Activated naive CD4-positive, alpha-beta T cell (primary cell): ENCODE results near the gene PLXNB3.
"Not testable (repeated sequence)": the region's sequence is repeated elsewhere in the genome, so short reads cannot be mapped to it uniquely, and the experiment has no call there.

Experiments
- DNase-seq, 4 experiments: peaks; one replicate each; lab custom pipeline; 2025; lab: John Stamatoyannopoulos, UW

The PLXNB3 gene

DNA sequence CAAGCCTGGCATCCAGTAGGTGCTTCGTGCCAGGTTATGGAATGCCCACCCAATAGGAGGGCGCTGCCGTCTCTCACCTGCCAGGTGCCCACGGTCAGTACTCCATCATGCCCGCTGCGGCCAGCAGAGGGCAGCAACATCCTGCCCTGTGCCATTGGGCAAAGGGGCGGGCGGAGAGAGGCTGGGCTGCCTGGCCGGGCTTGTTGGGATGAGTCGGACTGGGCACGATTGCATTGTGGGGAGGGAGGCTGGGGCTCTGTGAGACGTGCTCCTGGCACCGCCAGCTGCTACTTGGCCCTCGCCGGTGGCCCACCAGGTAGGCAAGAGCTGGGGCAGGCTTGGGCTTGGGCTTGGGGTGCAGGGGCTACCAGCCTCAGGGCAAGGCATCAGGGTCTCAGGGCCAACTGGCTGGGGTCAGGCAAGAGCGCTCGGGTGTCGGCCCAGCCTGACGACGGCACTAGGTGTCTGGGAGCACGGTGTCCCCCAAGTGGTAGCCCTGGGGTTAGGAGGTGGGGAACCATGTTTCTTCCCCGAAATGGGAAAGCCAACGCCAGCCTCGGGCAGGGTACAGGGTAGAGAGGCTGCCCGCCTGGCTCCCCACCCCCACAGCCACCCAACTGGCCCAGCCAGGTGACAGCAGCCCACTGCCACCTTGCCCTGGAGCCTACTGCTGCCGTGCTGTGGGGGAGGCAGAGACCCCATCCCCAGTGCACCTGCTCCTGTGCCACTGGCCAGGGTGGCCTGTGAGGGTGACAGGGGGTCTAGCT, at the start of gene PLXNB3:
TSS of gene PLXNB3 (plus strand) at position 261 of the 767 bp plus-strand sequence. CDS start 1,287 bp downstream, outside the sequence.
- peak; percentile 12 to 74 (median 49) for DNase-seq

DNA sequence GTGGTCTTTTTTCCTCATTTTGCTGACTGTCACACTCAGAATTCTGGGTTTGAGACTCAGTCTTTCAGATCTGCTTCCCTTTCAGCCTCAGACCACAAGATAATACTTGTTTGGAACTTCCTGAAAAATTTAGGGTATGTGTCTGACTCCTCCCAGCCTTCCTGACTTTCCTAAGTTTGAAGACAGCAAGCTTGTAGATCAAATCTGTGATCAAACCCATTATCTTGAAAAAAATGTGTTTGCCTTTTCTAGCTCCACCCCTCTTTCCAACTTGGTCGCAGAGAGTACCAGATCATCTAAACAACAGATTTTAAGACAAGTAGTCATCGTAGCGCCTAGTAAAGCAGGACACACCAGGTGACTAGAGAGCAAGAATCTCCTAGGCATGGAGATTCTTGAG, 49.8 kb upstream of the PLXNB3 start:
- no peak for DNase-seq

DNA sequence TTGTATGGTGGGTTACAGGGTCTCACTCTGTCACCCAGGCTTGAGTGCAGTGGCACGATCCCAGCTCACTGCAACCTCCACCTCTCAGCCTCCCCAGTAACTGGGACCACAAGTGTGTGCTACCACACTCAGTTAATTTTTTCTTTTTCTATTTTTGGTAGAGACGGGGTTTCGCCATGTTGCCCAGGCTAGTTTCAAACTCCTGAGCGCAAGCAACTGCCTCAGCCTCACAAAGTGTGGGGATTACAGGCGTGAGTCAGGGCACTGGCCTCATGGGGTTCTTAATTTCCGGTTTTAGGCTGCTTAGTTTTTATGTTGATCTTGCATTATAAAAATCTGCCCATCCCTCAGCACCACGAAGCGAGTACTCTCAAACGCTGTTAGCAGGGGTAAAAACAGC, 46.6 kb upstream of the PLXNB3 start:
- DNase-seq = no peak

DNA sequence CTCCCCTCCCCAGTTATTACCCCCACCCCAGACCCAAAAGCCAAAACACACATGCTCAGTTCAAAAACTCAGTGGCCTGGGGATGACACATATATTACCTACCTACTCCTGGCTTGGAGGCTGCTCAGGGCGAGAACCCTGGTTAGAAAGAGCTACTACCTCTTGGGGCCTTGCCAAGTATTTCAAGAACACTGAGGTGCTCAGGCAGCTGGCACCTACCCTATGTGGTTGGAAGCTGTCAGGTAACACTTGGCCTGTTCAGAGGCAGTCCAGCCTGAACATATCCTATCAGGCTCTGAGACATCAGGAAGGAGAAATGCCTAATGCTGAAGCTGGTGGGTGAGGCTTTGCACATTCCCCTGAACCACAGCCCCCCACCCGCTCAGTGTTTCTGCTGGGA, 44.8 kb upstream of the PLXNB3 start:
- DNase-seq = no peak

DNA sequence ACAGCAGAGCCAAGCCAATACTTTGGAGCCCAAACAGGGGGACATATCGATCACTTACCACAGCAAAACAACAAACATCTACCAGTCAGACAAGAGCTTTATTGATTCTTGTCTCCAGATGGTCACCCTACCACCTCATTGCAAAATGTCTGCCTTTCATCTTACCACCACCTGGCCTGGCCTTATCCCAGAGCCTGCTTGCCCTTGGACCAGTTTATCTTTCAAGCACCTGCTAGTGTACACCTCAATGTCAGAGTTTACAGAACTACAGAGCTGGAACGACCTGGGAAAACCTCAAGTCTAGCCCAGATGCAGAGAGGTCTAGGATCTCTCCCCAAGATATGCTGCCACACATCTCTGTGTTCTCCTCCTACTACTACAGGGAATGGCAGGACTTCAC, 44.3 kb upstream of the PLXNB3 start:
- DNase-seq = no peak

DNA sequence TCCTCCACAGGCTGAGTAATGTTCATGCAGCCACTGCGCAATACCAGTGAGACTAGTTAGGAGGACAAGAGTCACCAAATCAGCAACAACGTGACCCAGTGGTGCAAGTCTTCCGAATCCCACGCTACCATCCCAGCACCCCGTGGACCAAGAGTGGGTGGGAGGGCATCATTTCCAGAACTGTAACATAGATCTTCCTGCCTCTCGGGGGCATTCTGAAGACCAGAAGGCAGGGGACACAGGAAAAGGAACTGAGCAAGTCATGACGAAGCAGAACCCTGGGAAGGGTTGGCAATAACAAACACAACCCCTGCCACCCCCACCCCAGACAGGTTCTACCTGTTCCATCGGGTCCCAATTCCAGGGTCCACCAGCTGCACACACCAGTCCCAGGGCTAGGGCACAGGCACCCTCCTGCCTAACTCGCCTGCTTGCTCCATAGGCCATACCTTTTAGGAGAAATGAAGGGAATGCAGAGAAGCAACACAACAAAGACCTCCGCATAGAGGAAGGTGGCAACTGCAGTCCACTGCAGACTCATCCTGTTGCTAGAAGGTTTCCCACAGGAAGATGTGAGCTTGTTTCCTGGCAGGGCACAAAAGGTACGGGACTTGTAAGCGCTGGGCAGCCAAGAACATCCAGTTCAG, 41.2 kb upstream of the PLXNB3 start:
- DNase-seq = no peak

DNA sequence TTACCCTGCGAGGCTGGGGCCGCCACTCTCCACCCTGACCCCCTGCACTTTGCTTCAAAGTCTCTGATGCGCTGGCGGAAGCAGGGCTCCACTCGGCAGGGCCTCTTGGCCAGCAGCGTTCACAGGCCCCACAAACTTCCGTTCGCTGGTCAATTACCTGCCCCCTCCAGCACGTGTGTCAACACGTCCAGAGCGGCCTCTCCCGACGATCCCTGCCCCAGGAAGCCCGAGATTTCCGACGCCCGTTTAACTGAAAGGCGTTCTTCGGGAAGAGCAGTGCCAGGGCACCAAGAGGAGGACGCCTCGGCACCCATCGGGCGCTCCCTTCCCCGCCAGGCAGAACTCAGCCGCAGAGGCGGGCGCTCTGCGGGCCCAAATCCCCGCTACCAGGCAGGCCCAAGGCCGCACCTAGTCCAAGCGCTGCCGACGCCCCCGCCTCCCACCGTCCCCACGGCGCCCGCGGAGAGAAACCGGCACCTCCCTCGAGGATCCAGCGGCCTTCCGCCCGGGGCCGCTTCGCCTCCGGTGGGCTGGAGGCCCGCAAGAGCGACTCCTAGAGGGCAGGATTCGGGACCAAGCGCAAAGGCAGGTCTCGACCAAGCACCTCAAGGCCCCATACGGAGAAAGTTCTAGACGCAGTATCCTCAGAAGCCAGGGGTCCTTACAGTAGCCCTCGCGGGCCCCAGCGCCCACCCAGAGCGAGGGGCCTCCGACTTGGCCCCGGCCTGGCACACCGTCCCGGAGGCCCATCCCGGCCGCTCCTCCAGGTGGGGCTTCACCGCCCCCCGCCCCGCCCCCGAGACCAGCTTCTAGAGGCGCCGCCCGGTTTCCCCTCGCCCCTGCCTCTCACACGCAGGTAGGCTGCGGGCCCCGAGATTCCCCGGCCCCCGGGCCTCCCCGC, 40.4 kb upstream of the PLXNB3 start:
- peak in 1 of 4 experiments; percentile 70 for DNase-seq

DNA sequence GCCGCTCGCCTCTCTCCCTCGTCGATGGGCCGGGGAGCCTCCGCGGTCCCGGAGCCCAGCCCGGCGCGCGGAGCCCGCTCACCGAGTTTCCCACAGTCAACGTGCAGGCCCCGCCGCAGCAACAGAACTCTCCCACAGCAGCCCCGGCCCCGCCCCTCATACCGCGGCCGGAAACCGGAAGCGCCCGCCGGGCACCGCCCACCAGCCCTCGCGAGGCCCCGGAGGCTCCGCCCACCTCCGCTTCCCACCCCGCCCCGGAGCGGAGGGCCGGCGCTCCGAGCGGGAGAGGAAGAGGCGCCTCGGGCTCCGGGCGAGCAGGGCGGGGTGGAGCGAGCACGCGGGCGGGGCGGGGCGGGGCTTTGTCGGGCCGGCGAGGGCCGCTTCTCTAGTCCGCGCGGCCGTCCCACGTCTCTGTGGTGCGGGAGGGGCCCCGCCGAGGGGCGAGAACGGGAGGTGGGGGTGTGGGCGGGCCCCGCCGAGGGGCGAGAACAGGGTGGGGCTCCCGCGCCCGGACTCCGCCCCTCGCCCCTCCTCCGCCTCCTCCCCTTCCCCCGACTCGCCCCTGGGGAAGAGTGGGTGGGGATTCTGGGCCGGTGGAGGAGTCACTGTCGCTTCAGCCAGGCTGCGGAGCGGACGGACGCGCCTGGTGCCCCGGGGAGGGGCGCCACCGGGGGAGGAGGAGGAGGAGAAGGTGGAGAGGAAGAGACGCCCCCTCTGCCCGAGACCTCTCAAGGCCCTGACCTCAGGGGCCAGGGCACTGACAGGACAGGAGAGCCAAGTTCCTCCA, 39.6 kb upstream of the PLXNB3 start, which contains the start of the genes ABCD1 and BCAP31:
TSS of gene ABCD1 (plus strand) at position 605 of the 787 bp plus-strand sequence. CDS start 411 bp downstream, outside the sequence.
TSS of gene BCAP31 (minus strand) at position 136 of the 787 bp plus-strand sequence. CDS start 1,143 bp downstream, outside the sequence.
- peak; percentile 56 to 91 (median 81) for DNase-seq

DNA sequence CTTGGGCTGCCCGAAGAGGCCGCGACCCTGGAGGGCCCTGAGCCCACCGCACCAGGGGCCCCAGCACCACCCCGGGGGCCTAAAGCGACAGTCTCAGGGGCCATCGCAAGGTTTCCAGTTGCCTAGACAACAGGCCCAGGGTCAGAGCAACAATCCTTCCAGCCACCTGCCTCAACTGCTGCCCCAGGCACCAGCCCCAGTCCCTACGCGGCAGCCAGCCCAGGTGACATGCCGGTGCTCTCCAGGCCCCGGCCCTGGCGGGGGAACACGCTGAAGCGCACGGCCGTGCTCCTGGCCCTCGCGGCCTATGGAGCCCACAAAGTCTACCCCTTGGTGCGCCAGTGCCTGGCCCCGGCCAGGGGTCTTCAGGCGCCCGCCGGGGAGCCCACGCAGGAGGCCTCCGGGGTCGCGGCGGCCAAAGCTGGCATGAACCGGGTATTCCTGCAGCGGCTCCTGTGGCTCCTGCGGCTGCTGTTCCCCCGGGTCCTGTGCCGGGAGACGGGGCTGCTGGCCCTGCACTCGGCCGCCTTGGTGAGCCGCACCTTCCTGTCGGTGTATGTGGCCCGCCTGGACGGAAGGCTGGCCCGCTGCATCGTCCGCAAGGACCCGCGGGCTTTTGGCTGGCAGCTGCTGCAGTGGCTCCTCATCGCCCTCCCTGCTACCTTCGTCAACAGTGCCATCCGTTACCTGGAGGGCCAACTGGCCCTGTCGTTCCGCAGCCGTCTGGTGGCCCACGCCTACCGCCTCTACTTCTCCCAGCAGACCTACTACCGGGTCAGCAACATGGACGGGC, 38.8 kb upstream of the PLXNB3 start:
- DNase-seq = no peak

DNA sequence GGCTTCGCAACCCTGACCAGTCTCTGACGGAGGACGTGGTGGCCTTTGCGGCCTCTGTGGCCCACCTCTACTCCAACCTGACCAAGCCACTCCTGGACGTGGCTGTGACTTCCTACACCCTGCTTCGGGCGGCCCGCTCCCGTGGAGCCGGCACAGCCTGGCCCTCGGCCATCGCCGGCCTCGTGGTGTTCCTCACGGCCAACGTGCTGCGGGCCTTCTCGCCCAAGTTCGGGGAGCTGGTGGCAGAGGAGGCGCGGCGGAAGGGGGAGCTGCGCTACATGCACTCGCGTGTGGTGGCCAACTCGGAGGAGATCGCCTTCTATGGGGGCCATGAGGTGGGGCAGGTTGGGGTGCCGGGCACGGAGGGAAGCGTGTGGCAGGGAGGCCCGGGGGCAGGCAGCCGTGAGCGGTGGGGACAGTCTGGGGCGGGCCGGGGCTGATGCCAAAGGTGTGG, 38.2 kb upstream of the PLXNB3 start:
- no peak for DNase-seq

DNA sequence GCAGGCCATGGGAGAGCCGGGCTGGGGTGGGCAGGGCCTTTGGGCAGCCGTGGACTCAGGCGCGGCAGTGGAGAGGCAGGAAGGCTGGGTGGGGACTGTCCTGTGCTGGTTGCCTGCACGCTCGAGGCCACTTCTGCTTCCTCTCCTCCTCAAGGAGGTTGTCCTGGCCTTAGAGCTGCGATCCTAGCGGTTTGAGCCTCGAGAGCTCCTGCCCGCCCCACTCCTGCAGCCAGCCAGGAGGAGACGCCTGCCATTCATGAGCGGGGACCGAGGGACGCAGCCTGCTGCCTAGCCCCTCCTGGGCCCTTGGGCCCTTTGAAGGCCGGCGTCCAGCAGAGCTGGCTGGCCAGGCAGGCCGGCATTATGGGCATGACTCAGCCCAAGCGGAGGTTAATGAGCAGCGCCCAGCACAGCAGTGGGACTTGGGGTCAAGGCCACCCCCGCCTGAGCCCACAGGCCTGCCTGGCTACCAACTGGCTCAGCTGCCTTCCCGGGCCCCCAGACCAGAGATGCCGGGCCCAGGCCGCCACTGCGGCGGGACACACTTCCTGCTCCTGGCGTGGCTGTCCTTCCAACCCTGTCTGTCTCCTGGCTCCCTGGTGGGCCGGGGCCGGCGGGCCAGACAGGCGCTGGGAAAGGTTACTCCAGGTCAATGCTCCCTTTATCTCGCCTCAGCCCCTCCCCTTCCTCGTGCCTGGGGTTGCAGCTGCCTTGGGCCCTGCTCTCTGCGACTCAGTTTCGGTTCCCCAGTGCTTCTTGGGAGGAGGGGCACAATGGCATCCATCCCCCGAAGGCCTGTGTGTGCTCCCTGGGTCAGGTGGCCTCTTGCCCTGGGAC, 37.5 kb upstream of the PLXNB3 start:
- DNase-seq = no peak

DNA sequence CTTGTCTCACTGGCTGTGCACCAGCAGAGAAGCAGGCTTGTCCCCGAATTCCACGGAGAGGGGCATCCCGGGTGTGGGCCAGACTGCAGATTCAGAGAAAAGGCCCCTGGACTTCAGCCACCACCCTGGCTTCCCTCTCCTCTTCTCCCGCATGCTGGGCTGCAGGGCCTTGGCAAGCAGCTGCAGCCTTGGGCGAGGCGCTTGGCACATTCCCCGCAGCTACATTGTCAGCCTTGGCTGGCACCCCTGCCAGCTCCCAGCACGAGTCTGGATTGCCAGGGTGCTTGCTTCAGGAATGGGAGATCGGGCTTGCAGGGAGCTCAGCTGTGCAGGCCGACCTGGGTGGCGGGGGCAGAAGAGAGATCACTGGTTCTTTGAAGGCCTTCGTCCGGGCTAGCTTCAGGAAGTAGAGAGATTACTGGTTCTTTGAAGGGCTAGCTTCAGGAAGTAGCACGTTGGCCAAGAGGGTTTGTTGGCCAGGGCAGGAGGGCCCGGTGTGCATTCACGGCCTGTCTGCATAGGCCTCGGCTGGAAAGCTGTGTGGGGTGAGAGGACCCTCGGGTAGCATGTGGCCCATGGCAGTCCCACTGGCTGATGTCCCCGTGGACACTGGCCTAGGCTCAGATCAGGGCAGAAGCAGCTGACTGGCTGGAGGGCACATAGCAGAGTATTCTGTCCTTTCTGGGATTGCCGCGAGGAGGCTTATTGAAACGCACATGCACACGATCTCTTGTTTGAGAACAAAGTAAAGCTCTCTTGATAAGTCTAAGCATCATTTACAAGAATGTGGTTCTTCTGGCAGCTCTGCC, 36.7 kb upstream of the PLXNB3 start:
- DNase-seq = no peak

DNA sequence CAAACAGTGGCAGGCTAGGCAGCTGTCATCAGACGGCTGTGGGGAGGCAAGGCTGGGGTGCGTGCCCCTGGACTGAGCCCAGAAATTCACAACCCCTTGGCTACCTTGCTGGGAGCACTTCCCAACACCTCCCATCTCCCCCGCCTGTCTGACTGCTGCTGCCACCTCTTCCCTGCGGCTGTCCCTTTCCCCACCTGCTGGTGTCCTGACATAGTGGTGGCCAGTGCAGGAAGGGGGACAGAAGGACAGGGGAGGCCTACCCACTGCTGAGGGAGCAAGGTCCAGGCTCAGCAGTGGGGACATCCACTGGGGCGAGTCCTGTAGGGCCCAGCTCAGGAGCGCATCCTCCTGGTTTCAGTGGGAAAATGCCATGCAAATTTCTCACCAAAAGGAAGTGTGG, 36.0 kb upstream of the PLXNB3 start:
- no peak for DNase-seq

DNA sequence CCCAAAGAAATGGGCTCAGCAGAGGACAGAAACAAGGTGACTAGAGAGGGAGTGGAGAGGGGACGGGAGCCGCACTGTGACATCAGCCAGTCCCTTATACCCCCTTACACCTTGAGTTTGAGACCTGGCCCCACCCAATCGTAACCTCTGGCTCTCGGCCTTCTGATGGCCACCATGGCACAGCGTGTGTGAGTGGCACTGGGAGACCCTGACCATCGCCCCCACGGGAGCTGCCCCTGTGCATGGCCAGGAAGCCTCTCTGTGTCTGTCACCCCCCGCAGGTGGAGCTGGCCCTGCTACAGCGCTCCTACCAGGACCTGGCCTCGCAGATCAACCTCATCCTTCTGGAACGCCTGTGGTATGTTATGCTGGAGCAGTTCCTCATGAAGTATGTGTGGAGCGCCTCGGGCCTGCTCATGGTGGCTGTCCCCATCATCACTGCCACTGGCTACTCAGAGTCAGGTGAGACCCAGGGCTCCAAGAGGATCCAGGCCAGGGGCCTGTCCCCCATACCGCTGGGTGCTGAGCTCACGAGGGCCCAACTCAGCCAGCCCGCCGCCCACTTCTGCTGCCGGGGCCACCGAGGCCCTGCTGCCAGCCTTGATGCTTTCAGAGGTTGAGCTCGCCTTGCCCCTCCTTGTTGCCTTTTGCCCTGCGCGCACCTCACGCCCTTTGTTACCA, 35.0 kb upstream of the PLXNB3 start:
- DNase-seq = no peak

DNA sequence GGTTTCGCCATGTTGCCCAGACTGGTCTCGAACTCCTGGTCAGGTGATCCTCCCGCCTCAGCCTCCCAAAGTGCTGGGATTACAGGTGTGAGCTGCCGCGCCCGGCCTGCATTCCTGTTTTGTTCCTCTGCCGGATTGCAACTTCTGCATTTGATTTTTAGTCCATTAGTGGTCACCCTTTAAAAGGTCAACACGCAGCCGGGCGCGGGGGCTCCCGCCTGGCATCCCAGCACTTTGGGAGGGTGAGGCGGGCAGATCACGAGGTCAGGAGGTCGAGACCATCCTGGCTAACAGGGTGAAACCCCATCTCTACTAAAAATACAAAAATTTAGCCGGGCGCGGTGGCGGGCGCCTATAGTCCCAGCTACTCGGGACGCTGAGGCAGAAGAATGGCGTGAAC, 33.9 kb upstream of the PLXNB3 start:
- not testable (repeated sequence) for DNase-seq

DNA sequence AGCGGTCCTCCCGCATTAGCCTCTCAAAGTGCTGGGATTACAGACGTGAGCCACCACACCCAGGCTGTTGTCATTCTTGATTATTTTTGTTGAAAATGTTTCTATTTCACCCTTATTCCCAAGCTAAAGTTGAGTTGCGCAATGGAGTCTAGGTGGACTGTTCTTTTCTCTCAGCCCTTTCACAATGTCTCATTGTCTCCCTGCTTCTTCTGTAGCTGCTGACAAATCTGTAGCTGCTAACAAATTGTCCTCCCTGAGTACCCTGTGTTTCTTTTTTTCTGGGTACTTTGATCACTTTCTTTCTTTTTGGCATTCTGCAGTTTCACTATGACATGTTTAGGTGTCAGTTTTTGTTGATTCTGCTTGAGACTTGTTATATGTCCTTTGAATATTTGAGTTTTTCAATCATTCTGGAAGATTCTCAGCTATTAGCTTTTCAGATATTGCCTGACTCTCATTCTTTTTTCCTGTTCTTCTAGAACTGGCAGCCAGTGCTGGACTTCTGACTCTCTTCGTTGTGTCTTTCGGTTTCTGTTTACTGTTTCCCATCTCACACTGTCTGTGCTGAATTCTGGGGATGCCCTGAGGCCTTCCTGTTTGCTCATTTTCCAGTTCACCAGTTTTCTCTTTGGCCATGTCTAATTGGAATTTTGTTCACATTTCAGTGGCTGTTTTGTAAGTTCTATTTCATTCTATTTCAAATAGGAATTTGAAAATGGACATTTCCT, 32.8 kb upstream of the PLXNB3 start:
- no peak for DNase-seq

DNA sequence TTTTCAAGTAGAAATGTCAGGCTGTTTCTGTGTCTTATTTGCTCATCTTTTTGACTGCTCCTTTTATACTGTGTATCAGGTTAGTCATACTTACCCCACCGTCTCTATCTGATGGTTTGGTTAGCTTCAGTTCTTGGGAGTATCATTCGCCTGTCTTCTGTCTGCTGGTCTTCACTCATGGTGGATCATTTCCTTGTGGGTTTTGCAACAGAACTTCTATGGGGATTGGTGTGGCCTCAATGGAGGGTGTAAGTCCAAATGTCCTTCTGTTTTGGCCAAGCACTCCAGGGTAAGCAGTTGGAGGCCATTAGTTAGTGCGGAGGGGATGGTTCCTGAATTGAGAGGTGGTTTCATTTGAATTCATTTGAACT, 32.2 kb upstream of the PLXNB3 start:
- DNase-seq = no peak

DNA sequence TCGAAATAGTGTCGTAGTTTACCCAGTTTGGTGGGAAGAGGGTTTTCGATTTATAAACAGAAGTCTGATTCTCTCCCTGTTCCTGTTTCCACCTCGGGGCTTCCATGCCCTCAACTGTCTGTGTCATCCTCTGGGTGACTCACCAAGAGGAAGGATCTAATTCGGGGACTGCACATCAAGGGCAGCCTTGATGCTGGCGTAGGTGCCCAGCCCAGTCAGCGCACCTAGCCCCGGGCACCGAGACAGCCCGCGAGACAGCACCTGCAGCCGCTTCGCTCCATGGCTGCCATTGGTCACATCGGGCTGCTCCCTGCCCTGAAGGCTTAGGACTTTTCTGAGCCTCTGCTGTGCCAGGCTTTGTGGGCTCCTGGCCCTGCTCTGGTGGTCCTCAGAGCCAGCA, 31.6 kb upstream of the PLXNB3 start:
- DNase-seq = no peak
